Subcutaneous abdominal adipose tissue (tissue), 5 donors: ENCODE data around the gene TSNAX.
A peak's percentile ranks its signal among the peaks of the same experiment; 100 is the strongest.

Source experiments
- H3K27ac ChIP-seq: one replicate; pipeline ENCODE4 v1.7.0; 2013; ENCODE audit warnings: low read depth, mild to moderate bottlenecking, inconsistent platforms, low read length, moderate library complexity
- H3K27me3 ChIP-seq, 5 donors: one replicate each; pipeline ENCODE4 v1.7.0; 2013; ENCODE audit warnings: low read length in 5 of 5, inconsistent platforms in 1 of 5; ENCODE audit not compliant: control insufficient read depth in 5 of 5, insufficient read depth in 4 of 5
- H3K36me3 ChIP-seq, 5 donors: one replicate each; pipeline ENCODE4 v1.7.0; 2013; ENCODE audit warnings: low read length in 5 of 5; ENCODE audit not compliant: control insufficient read depth in 5 of 5, insufficient read depth in 5 of 5
- H3K4me1 ChIP-seq, 5 donors: one replicate each; pipeline ENCODE4 v1.7.0; 2013; ENCODE audit warnings: low read length in 5 of 5, mild to moderate bottlenecking in 3 of 5, moderate library complexity in 1 of 5; ENCODE audit not compliant: control insufficient read depth in 5 of 5, insufficient read depth in 5 of 5
- H3K4me3 ChIP-seq, 5 donors: one replicate each; pipeline ENCODE4 v1.7.0; 2013; ENCODE audit warnings: low read length in 5 of 5, low read depth in 1 of 5
- H3K9ac ChIP-seq, 5 donors: one replicate each; pipeline ENCODE4 v1.7.0; 2013; ENCODE audit warnings: low read length in 5 of 5, mild to moderate bottlenecking in 4 of 5, moderate library complexity in 3 of 5
- H3K9me3 ChIP-seq, 5 donors: one replicate each; pipeline ENCODE4 v1.7.0; 2013; ENCODE audit warnings: low read length in 5 of 5; ENCODE audit not compliant: control insufficient read depth in 5 of 5
- donor health status: healthy.
- donor health status: healthy.
- donor health status: healthy.
- donor health status: healthy.
- donor health status: healthy.

The TSNAX gene

GRCh38 chr1:231540847-231541246, 12.4 kb downstream of the TSNAX start:
- H3K36me3 ChIP-seq: peaks cover 17 to 51% (median 32%) of the 10 kb centered on the region in 5 donors
- H3K27ac ChIP-seq: no peak overlapping the region

GRCh38 chr1:231541842-231542241, 13.4 kb downstream of the TSNAX start:
- Histone ChIP-seq H3K4me1 (peaks cover 0 to 28% (median 0%) of the 10 kb centered on the region in 5 donors), H3K36me3 (peaks cover 17 to 51% (median 33%) of the 10 kb centered on the region in 5 donors), H3K9ac (no peak overlapping the region), H3K4me3 (no peak overlapping the region), H3K27ac (no peak overlapping the region), H3K9me3 (peaks cover 0 to 4% (median 0%) of the 10 kb centered on the region in 5 donors), H3K27me3 (no peaks in the 10 kb centered on the region)

More at GRCh38 chr1:231540847-231541246, 12.4 kb downstream of the TSNAX start:
- H3K9ac ChIP-seq: no peak overlapping the region
- H3K27me3 ChIP-seq: no peaks in the 10 kb centered on the region
- peaks cover 0 to 4% (median 0%) of the 10 kb centered on the region in 5 donors for H3K9me3 ChIP-seq
- H3K4me3 ChIP-seq: no peak overlapping the region
- peaks cover 0 to 18% (median 0%) of the 10 kb centered on the region in 5 donors for H3K4me1 ChIP-seq

GRCh38 chr1:231544943-231545592, 16.6 kb downstream of the TSNAX start:
- no peak overlapping the region for H3K4me3 ChIP-seq
- H3K4me1 ChIP-seq: peaks cover 0 to 31% (median 0%) of the 10 kb centered on the region in 5 donors
- no peaks in the 10 kb centered on the region for H3K27me3 ChIP-seq
- H3K36me3 ChIP-seq: peaks cover 8 to 43% (median 26%) of the 10 kb centered on the region in 5 donors
- peak overlapping the region; percentile 21 for H3K27ac ChIP-seq
- H3K9ac ChIP-seq: no peak overlapping the region
- H3K9me3 ChIP-seq: peaks cover 0 to 4% (median 0%) of the 10 kb centered on the region in 5 donors

GRCh38 chr1:231546693-231547092, 18.2 kb downstream of the TSNAX start:
- H3K4me3 ChIP-seq: no peak overlapping the region

GRCh38 chr1:231549733-231550447, 21.4 kb downstream of the TSNAX start:
- Histone ChIP-seq H3K27ac (no peak overlapping the region), H3K9ac (no peak overlapping the region), H3K36me3 (peaks cover 3 to 9% (median 5%) of the 10 kb centered on the region in 5 donors), H3K4me1 (peaks cover 0 to 19% (median 0%) of the 10 kb centered on the region in 5 donors), H3K4me3 (no peak overlapping the region), H3K9me3 (no peaks in the 10 kb centered on the region), H3K27me3 (no peaks in the 10 kb centered on the region)

More at GRCh38 chr1:231546693-231547092, 18.2 kb downstream of the TSNAX start:
- Histone ChIP-seq H3K9ac (no peak overlapping the region), H3K36me3 (peaks cover 5 to 30% (median 25%) of the 10 kb centered on the region in 5 donors), H3K4me1 (peaks cover 0 to 29% (median 0%) of the 10 kb centered on the region in 5 donors), H3K27ac (no peak overlapping the region), H3K9me3 (no peaks in the 10 kb centered on the region), H3K27me3 (no peaks in the 10 kb centered on the region)

GRCh38 chr1:231550448-231550781, 21.9 kb downstream of the TSNAX start:
- Histone ChIP-seq H3K27ac (no peak overlapping the region), H3K36me3 (peaks cover 3 to 9% (median 5%) of the 10 kb centered on the region in 5 donors)

GRCh38 chr1:231553320-231553719, 24.9 kb downstream of the TSNAX start:
- Histone ChIP-seq H3K36me3 (peaks cover 2 to 10% (median 3%) of the 10 kb centered on the region in 5 donors), H3K9ac (no peak overlapping the region), H3K27me3 (no peaks in the 10 kb centered on the region), H3K9me3 (no peaks in the 10 kb centered on the region), H3K27ac (no peak overlapping the region), H3K4me1 (peaks cover 0 to 10% (median 0%) of the 10 kb centered on the region in 5 donors), H3K4me3 (no peak overlapping the region)

More at GRCh38 chr1:231550448-231550781, 21.9 kb downstream of the TSNAX start:
- no peaks in the 10 kb centered on the region for H3K9me3 ChIP-seq
- peaks cover 0 to 18% (median 0%) of the 10 kb centered on the region in 5 donors for H3K4me1 ChIP-seq
- no peak overlapping the region for H3K4me3 ChIP-seq
- no peaks in the 10 kb centered on the region for H3K27me3 ChIP-seq
- H3K9ac ChIP-seq: no peak overlapping the region

- Histone ChIP-seq H3K4me1 (peaks cover 0 to 9% (median 0%) of the 10 kb centered on the region in 5 donors), H3K27ac (no peak overlapping the region)
Measured at GRCh38 chr1:231554969-231555368, 26.5 kb downstream of the TSNAX start.

GRCh38 chr1:231557411-231557810, 28.9 kb downstream of the TSNAX start:
- Histone ChIP-seq H3K9me3 (no peaks in the 10 kb centered on the region), H3K9ac (no peak overlapping the region), H3K27ac (no peak overlapping the region), H3K4me1 (peaks cover 0 to 9% (median 0%) of the 10 kb centered on the region in 5 donors), H3K4me3 (no peak overlapping the region), H3K27me3 (no peaks in the 10 kb centered on the region), H3K36me3 (peaks cover 0 to 9% (median 6%) of the 10 kb centered on the region in 5 donors)

More at GRCh38 chr1:231554969-231555368, 26.5 kb downstream of the TSNAX start:
- Histone ChIP-seq H3K9ac (no peak overlapping the region), H3K9me3 (no peaks in the 10 kb centered on the region), H3K36me3 (peaks cover under 1 to 6% (median under 1%) of the 10 kb centered on the region in 5 donors), H3K4me3 (no peak overlapping the region), H3K27me3 (no peaks in the 10 kb centered on the region)
